GM12872 (cell line): ENCODE data around the gene CHCHD4.

ENCODE experiments used
- TF ChIP-seq, protein P1 (sequence below): IDR thresholded peaks from 3 replicates; pipeline ENCODE4 v1.5.1; 2011; ENCODE audit warnings: low read depth, mild to moderate bottlenecking, low read length, moderate library complexity; ENCODE audit not compliant: insufficient read depth

Gene CHCHD4

DNA sequence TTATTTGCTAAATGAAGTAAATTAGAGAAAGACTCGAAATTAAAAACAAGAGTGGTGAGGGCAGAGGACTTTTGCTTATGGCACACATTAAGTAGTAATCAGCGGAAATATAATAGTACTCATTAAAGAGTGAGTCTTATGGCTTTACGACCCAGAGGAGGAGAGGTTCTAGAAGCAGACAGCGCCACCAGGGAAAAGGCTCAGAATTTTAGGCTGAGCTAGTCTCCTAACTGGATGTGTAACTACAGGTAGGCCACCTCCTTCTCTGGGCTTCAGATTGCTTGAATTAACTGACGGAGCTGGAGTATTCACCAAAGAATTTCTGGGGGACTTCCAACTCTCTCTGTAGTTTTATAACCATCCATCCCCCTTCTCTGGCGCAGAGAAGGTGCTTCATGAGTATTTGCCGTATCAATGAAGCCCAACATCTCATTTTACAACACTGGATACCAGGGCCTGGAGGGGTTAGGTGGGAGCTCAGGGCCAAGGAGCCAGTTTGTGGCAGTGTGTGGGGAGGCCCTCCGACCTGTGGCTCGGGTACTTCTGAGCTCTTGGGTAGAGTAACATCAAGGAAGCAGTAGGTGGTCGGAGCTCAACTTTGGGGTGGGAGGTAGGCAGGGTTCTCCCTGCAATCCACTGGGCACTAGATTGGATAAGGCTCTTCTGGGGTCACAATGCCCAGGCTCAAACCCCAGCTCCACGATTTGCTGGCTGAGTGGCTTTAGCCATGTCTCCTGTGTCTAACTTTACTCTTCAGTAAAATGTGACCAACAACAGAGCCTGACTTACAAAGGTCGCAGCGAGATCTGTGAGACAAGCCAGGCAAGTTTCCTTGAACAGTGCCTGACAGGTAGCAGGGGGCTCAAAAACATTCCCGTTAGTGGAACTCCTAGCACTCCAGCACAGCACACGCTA lies 1.1 kb downstream of the CHCHD4 start:
- TF ChIP-seq, protein P1, sequence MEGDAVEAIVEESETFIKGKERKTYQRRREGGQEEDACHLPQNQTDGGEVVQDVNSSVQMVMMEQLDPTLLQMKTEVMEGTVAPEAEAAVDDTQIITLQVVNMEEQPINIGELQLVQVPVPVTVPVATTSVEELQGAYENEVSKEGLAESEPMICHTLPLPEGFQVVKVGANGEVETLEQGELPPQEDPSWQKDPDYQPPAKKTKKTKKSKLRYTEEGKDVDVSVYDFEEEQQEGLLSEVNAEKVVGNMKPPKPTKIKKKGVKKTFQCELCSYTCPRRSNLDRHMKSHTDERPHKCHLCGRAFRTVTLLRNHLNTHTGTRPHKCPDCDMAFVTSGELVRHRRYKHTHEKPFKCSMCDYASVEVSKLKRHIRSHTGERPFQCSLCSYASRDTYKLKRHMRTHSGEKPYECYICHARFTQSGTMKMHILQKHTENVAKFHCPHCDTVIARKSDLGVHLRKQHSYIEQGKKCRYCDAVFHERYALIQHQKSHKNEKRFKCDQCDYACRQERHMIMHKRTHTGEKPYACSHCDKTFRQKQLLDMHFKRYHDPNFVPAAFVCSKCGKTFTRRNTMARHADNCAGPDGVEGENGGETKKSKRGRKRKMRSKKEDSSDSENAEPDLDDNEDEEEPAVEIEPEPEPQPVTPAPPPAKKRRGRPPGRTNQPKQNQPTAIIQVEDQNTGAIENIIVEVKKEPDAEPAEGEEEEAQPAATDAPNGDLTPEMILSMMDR, result no peak

DNA sequence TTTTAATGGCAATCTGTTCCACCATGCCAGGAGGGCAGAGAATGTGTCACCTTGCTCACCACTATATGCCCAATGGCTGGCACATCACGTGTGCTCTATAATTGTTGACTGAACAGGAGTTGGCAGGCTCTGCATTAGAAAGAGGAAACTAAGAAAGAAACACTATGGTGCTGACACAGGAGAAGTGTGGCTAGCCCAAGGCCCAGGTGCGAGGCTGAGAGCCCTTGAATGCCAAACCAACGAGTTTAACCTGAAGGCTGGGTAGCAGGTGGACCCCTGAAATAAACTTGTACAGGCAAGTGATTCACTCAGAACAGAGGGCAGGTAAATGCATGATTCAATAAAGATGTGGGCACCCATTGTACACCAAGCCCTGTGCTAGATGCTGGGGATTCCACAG lies 2.4 kb downstream of the CHCHD4 start:
- TF ChIP-seq, protein P1, result no peak

DNA sequence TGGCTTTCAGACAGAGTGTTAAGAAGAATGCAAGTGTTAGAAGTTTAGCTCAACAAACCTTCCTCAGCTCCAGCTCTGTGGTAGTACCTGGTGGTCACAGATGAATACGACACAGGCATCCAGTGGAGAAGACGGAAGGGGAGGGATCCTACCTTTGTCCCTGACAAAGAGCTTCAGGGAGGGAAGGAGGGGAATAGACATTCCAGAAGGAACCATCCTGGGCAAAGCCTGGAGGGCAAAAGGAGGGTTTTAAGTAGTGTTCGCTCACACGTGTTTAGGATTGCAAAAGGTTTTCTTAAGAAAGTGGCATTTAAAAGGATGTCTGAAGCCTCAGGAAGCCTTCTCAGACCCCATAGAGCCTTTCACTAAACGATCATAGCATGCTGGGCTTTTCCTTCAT lies 2.8 kb downstream of the CHCHD4 start:
- TF ChIP-seq, protein P1, result no peak

DNA sequence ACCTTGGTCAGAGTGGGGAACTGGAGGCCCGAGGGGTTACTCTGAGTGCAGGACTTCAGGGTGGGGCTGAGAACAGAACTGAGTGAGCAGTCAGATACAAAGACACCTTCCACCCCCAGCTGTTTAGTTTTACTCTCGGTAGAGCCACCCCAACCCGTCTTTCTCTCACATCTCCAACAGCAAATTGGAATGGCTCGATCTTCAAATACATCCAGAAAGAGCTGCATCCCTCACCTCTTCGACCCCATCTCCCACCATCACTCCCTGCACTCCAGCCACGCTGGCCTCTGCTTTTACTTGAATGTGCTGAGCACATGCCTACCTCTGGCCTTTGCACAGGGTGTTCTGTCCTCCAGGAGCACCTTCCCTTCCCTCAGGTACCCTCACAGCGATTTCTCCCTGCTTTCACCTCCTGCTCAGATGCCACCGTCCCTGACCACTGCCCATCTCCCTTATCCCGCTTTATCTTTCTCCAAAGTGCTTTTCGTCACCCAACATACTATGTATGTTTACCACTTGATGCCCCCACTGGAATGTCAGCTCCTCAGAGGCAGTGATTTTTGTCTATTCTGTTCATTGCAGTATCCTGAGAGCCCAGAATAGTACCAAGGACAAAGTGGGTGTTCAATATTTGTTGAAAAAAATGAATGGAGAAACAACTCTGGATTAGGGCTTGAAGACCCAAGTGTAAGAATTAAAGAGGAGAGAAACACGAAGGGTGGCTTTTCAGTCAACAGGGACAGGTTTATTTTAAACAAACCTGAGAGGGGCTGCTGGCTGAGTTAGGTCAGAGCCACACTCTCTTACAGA lies 4.4 kb downstream of the CHCHD4 start:
- TF ChIP-seq, protein P1, result no peak

DNA sequence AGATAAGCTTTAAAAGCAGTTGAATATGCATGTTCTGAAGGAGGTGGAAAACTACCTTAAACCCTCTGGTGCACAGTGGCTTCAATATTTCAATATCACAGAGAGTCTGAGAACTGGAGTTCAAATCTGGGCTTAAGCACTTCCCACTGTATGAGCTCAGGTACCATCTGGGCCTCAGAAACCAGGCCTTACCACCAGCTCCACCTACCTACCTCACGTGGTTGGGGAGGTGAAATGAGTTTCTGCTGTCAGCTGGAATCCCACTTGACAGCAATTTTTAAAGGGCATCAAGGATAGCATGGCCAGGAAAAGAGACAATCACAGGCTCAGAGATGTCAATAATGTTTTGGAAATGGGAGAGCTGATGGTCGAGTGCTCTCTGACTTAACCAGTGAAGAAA lies 5.0 kb downstream of the CHCHD4 start:
- TF ChIP-seq, protein P1, result no peak

DNA sequence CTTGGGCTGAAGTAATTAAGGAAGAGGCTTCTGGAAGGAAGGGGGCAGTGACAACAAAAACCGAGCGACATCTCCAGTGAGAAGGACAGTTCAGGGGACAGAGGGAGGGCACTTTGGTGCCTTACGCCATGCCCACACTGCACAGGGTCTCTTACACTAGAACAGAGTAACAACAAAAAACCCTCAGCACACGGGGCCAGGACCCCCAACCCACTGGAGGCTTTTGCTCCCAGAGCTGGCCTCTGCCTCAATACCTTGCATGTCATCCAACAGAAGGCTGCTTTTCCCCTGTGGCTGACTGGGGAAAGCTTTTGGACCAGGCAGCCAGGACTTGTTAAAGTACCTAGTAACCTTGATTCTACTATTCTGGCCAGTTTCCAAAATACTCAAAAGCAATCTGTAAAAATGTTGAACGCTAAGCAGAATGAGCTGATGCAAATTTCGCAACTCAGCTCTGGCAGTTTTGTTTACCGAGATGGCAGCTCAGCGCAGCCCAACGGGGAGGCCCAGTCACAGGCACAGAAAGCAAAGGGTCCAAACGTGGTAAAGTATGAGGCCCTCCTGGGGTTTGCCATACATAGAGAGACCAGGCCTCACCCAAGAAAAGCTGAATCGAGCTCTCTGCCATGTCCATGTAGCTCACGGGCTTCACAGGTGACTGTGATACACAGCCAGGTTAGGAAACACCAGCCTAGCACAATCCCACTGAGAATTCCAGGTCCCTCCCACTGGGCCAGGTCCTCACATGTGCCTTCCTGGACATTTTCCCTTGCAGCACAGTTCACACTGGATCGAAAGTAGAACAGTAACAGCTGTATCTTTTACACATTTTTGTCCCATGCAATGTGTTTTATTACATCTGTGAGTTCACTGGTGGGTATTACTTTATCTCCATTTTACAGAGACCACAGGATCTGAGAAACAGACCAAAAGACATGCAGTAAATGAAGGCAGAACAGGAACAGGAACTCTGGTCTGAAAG lies 6.0 kb downstream of the CHCHD4 start:
- TF ChIP-seq, protein P1, result no peak
